Mucosa of gallbladder (tissue), 1 donor: ENCODE data around the gene TAX1BP1. TPM values are rescaled to one million over a fixed set of nuclear protein-coding genes. Genes with fewer than 3 reads are reported as not detected.
"Not testable (repeated sequence)": the region's sequence is repeated elsewhere in the genome, so short reads cannot be mapped to it uniquely, and the experiment has no call there.

ENCODE experiments used
- DNase-seq: peaks from one replicate; pipeline ENCODE4 v3.0.0-alpha.2; 2020; ENCODE audit warnings: low spot score
- total RNA-seq: library from RNA; stranded (reverse); gene quantifications from one replicate; pipeline ENCODE4 v1.2.1, GENCODE V29; 2021
- donor health status: DM: no; HTN: no; CAD: no.

TAX1BP1 gene
- total RNA-seq, 1 donor from 2014 or later = 159 TPM

GRCh38 chr7:27843584-27844305 is 103.8 kb downstream of the TAX1BP1 start:
- no peak for DNase-seq

- no peak for DNase-seq
These were observed 106.4 kb downstream of the TAX1BP1 start for GRCh38 chr7:27846388-27846787.

GRCh38 chr7:27850531-27850930 is 110.6 kb downstream of the TAX1BP1 start:
- DNase-seq = no peak

GRCh38 chr7:27856703-27857485 is 116.9 kb downstream of the TAX1BP1 start:
- DNase-seq = not testable (repeated sequence)

GRCh38 chr7:27860800-27861199 is 120.8 kb downstream of the TAX1BP1 start:
- DNase-seq = no peak

GRCh38 chr7:27861747-27862146 is 121.8 kb downstream of the TAX1BP1 start:
- DNase-seq = no peak

GRCh38 chr7:27863880-27864279 is 123.9 kb downstream of the TAX1BP1 start:
- DNase-seq = no peak

- DNase-seq = no peak
These were observed 126.3 kb downstream of the TAX1BP1 start for GRCh38 chr7:27866256-27866655.

- DNase-seq = no peak
These were observed 127.1 kb downstream of the TAX1BP1 start for GRCh38 chr7:27866828-27867672.

- no peak for DNase-seq
These were observed 128.2 kb downstream of the TAX1BP1 start for GRCh38 chr7:27868131-27868550.

- DNase-seq = no peak
These were observed 129.1 kb downstream of the TAX1BP1 start for GRCh38 chr7:27869056-27869455.

GRCh38 chr7:27870595-27870994 is 130.6 kb downstream of the TAX1BP1 start:
- no peak for DNase-seq

GRCh38 chr7:27871086-27871485 is 131.1 kb downstream of the TAX1BP1 start:
- DNase-seq = no peak

GRCh38 chr7:27871866-27872265 is 131.9 kb downstream of the TAX1BP1 start:
- DNase-seq = no peak

- DNase-seq = no peak
These were observed 132.7 kb downstream of the TAX1BP1 start for GRCh38 chr7:27872356-27873275.

GRCh38 chr7:27873981-27874957 is 134.3 kb downstream of the TAX1BP1 start:
- peak; percentile 90 for DNase-seq

GRCh38 chr7:27875061-27875460 is 135.1 kb downstream of the TAX1BP1 start:
- DNase-seq = no peak

GRCh38 chr7:27875832-27876231 is 135.9 kb downstream of the TAX1BP1 start:
- DNase-seq = no peak

GRCh38 chr7:27876756-27877155 is 136.8 kb downstream of the TAX1BP1 start:
- no peak for DNase-seq
